GM19043 (cell line): ENCODE data around the gene ZGRF1.
A peak's percentile ranks its signal among the peaks of the same experiment; 100 is the strongest.
"Not testable (repeated sequence)": the region's sequence is repeated elsewhere in the genome, so short reads cannot be mapped to it uniquely, and the experiment has no call there.

Experiments used
- ATAC-seq: cut with Tn5 transposase; IDR thresholded peaks from one replicate; pipeline ENCODE4 v1.9.1; 2021; ENCODE audit warnings: low read depth; ENCODE audit not compliant: unreplicated experiment

Gene ZGRF1

GRCh38 chr4:112636688-112637551 is at the start of gene ZGRF1, which contains the start of gene LARP7:
TSS of gene ZGRF1 (minus strand) at chr4:112636909. CDS start at chr4:112633176, 3,733 bp downstream.
TSS of gene LARP7 (plus strand) at chr4:112637143. CDS start at chr4:112644670, 7,527 bp downstream.
- peak; percentile 88 for ATAC-seq

- ATAC-seq, result no peak
These were observed 44.3 kb upstream of the ZGRF1 start for GRCh38 chr4:112680996-112681395.

GRCh38 chr4:112677519-112678091 is 40.9 kb upstream of the ZGRF1 start:
- ATAC-seq, result no peak

GRCh38 chr4:112674376-112674775 is 37.7 kb upstream of the ZGRF1 start:
- ATAC-seq, result no peak

- no peak for ATAC-seq
These were observed 37.0 kb upstream of the ZGRF1 start for GRCh38 chr4:112673686-112674085.

- no peak for ATAC-seq
These were observed 36.4 kb upstream of the ZGRF1 start for GRCh38 chr4:112673076-112673475.

- no peak for ATAC-seq
These were observed 31.4 kb upstream of the ZGRF1 start for GRCh38 chr4:112668131-112668530.

- ATAC-seq, result no peak
These were observed 27.9 kb upstream of the ZGRF1 start for GRCh38 chr4:112664611-112665010.

GRCh38 chr4:112656115-112656514 is 19.4 kb upstream of the ZGRF1 start:
- ATAC-seq, result not testable (repeated sequence)

GRCh38 chr4:112655270-112655669 is 18.6 kb upstream of the ZGRF1 start:
- ATAC-seq, result no peak

- no peak for ATAC-seq
These were observed 15.5 kb upstream of the ZGRF1 start for GRCh38 chr4:112652216-112652615.

GRCh38 chr4:112651641-112652040 is 14.9 kb upstream of the ZGRF1 start:
- ATAC-seq, result no peak

GRCh38 chr4:112650332-112650731 is 13.6 kb upstream of the ZGRF1 start:
- ATAC-seq, result no peak

- no peak for ATAC-seq
These were observed 12.3 kb upstream of the ZGRF1 start for GRCh38 chr4:112649055-112649408.

GRCh38 chr4:112648263-112649054 is 11.8 kb upstream of the ZGRF1 start:
- no peak for ATAC-seq

- ATAC-seq, result no peak
These were observed 11.1 kb upstream of the ZGRF1 start for GRCh38 chr4:112647785-112648184.

GRCh38 chr4:112646632-112647537 is 10.2 kb upstream of the ZGRF1 start:
- ATAC-seq, result no peak

- no peak for ATAC-seq
These were observed 9.0 kb upstream of the ZGRF1 start for GRCh38 chr4:112645541-112646329.
